Spleen (tissue), 3 donors: ENCODE measurements around the gene ECSCR.

Source experiments
- POLR2A ChIP-seq, 3 donors: fragments of 450-650 bp; IDR thresholded peaks; one replicate each; pipeline ENCODE4 v1.5.1; 2017; ENCODE audit warnings: antibody characterized with exemption in 3 of 3, mild to moderate bottlenecking in 1 of 3
- POLR2AphosphoS5 ChIP-seq, 3 donors: sonication (generic); formaldehyde crosslinking; IDR thresholded peaks; one replicate each; pipeline ENCODE4 v1.5.1; 2017; ENCODE audit warnings: antibody characterized with exemption in 3 of 3

GRCh38 chr5:139451176-139451575, 11.4 kb downstream of the ECSCR start:
- TF ChIP-seq POLR2AphosphoS5 (IDR thresholded peaks at IDR 0.05) (no peak), POLR2A (IDR thresholded peaks at IDR 0.05) (no peak)
